ENCODE measurements around the gene BRINP2.

DNA sequence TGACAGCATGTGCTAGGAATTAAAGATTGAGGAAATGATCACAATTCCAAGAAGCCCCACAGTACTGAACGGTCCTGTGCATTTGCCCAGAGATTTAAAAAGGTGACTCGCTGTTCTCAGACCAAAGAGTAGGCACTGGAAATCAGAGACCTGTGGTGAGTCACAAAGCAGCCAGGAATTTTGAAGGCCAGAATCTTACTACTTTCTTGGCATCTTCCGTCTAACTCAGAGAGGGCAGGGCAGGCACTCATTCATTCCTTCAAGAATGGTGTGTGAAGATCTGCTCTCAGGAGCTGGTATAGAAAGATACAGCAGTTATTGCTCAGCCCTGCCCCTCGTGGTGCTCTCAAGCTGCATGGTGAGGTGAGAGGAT is 57.9 kb downstream of the BRINP2 start:
- TF ChIP-seq, protein P1, sequence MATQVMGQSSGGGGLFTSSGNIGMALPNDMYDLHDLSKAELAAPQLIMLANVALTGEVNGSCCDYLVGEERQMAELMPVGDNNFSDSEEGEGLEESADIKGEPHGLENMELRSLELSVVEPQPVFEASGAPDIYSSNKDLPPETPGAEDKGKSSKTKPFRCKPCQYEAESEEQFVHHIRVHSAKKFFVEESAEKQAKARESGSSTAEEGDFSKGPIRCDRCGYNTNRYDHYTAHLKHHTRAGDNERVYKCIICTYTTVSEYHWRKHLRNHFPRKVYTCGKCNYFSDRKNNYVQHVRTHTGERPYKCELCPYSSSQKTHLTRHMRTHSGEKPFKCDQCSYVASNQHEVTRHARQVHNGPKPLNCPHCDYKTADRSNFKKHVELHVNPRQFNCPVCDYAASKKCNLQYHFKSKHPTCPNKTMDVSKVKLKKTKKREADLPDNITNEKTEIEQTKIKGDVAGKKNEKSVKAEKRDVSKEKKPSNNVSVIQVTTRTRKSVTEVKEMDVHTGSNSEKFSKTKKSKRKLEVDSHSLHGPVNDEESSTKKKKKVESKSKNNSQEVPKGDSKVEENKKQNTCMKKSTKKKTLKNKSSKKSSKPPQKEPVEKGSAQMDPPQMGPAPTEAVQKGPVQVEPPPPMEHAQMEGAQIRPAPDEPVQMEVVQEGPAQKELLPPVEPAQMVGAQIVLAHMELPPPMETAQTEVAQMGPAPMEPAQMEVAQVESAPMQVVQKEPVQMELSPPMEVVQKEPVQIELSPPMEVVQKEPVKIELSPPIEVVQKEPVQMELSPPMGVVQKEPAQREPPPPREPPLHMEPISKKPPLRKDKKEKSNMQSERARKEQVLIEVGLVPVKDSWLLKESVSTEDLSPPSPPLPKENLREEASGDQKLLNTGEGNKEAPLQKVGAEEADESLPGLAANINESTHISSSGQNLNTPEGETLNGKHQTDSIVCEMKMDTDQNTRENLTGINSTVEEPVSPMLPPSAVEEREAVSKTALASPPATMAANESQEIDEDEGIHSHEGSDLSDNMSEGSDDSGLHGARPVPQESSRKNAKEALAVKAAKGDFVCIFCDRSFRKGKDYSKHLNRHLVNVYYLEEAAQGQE (IDR thresholded peaks at IDR 0.05; ENCODE audit: insufficient replicate concordance, low read depth): no peak
- TF ChIP-seq, protein P2, sequence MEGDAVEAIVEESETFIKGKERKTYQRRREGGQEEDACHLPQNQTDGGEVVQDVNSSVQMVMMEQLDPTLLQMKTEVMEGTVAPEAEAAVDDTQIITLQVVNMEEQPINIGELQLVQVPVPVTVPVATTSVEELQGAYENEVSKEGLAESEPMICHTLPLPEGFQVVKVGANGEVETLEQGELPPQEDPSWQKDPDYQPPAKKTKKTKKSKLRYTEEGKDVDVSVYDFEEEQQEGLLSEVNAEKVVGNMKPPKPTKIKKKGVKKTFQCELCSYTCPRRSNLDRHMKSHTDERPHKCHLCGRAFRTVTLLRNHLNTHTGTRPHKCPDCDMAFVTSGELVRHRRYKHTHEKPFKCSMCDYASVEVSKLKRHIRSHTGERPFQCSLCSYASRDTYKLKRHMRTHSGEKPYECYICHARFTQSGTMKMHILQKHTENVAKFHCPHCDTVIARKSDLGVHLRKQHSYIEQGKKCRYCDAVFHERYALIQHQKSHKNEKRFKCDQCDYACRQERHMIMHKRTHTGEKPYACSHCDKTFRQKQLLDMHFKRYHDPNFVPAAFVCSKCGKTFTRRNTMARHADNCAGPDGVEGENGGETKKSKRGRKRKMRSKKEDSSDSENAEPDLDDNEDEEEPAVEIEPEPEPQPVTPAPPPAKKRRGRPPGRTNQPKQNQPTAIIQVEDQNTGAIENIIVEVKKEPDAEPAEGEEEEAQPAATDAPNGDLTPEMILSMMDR (IDR thresholded peaks at IDR 0.05; ENCODE audit: insufficient read depth, low read length): no peak
- TF ChIP-seq POLR2AphosphoS5 (IDR thresholded peaks at IDR 0.05; ENCODE audit: low read depth): no peak
- TF ChIP-seq SPI1 (IDR thresholded peaks at IDR 0.05; ENCODE audit: borderline replicate concordance, low read depth): no peak

Data from HL-60 (cell line).